ENCODE data around the gene CUEDC2.

The CUEDC2 gene

DNA sequence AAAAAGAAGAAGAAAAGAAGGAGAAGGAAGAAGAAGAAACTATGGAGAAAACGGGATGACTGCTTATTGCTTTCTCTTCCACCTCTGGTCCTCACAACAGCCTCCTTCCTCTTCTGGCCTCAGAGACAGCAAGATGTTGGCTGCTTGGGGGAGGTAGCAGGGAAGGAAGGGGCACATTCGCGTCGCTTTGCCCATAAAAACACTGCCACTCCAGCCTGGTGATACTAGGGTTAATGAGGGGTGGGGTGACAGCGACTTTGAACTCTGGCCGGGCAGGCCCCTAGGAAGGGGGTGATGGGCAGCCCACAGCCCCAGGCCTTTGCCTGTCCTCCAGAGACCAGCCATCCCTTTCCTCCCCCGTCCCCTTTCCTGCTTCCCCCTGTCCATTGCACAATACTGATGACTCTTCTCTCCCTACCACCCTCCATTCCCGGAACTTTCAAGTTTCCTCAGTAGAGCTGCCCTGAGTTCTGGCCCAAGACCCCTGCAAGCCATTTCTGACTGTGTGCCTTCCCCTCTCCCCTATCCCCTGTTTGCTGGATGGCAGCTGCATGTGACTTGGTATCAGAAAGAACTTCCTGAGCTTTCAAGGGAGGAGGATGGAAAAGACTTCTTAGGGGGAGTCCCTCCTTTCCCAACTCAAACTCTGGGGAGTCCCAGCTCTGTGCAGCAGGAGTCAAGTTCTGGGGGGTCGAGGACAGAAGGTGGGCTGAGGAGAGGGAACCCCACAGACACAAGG lies 2.2 kb upstream of the CUEDC2 start:
- TF ChIP-seq, protein P1, sequence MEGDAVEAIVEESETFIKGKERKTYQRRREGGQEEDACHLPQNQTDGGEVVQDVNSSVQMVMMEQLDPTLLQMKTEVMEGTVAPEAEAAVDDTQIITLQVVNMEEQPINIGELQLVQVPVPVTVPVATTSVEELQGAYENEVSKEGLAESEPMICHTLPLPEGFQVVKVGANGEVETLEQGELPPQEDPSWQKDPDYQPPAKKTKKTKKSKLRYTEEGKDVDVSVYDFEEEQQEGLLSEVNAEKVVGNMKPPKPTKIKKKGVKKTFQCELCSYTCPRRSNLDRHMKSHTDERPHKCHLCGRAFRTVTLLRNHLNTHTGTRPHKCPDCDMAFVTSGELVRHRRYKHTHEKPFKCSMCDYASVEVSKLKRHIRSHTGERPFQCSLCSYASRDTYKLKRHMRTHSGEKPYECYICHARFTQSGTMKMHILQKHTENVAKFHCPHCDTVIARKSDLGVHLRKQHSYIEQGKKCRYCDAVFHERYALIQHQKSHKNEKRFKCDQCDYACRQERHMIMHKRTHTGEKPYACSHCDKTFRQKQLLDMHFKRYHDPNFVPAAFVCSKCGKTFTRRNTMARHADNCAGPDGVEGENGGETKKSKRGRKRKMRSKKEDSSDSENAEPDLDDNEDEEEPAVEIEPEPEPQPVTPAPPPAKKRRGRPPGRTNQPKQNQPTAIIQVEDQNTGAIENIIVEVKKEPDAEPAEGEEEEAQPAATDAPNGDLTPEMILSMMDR (IDR thresholded peaks at IDR 0.05; ENCODE audit: low read depth, low read length): no peak
- DNase-seq (ENCODE audit: low read depth in 2 of 2): peak; percentile 65 to 85
- no peak overlapping the region for H3K4me3 ChIP-seq (replicated peaks in 1 of 2; ENCODE audit: low read depth in 2 of 2, low read length in 2 of 2)

DNA sequence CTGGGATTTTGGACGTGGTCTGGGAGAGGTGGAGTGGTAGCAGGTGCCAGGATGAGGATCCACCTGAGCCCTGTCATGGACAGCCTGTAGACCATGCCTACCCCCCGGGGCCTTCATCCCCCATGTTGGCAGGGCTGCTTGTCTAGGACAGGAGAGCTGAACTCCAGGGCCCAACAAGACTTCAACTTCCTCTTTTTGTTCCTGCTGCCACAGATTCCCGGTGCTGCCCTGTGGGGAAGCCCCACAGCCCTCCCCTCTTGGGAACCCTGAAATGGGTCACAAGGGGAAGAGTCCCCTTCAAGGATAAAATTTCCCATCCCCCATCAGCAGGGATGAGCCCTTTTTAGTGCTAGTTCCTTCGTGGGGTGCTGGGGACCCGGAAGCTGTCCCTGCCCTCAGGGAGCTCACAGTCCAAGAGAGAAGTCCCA lies 1.3 kb upstream of the CUEDC2 start:
- no peak overlapping the region for H3K4me3 ChIP-seq (replicated peaks in 1 of 2; ENCODE audit: low read depth in 2 of 2, low read length in 2 of 2)
- DNase-seq (ENCODE audit: low read depth in 2 of 2): no peak
- TF ChIP-seq, protein P1 (IDR thresholded peaks at IDR 0.05; ENCODE audit: low read depth, low read length): no peak

DNA sequence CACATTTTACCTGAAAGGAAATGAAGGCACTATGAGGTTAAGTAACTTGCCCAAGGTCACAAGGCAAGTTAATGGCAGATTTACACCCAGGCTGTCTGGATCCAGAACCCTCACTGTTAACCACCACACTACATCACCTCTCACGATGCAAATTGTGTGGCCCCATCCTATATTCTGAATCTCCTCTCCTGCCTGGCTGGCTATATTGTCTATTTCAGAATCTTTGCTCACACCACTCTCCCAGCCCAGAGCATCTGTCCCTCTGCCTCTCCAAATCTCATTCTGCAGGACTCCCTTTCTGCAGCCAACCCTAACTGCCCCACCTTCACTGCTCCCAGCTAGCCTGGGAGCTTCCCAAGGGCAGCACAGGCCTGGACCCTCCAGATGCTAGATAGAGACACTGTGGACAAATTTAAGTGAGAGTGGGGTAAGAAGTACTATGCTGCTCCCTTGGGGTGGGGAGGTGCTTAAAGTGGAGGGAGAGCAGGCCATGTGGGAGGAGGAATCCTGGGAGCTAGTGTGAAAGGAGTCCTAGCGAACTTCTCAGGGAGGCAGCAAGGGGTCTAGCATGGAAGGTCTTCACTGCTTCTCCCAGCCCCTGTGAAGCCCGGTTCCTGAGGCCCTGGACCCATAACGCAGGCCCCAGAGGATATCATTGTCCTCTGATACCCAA lies 786 bp downstream of the CUEDC2 start:
- DNase-seq (ENCODE audit: low read depth in 2 of 2): peak; percentile 58 to 59
- peak overlapping the region; percentile 87 to 94 for H3K4me3 ChIP-seq (replicated peaks in 1 of 2; ENCODE audit: low read depth in 2 of 2, low read length in 2 of 2)
- TF ChIP-seq, protein P1 (IDR thresholded peaks at IDR 0.05; ENCODE audit: low read depth, low read length): no peak

DNA sequence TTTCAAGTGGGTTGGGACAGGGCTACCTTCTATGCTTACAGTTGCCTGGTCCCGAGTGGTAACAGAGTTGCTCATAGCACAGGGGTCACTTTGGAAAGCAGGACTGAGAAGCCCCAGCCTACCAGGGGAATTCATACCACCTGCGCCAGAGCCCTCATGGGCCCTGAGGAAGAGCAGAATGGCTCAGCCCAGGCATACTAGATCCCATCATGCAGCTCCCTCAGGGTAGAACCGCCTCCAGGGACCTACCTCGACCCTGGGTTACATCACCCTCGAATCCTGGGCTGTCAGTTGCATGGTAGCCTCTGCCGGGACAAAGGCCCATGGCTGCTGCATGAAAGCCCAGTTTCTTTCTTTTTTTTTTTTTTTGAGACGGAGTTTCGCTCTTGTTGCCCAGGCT lies 2.9 kb downstream of the CUEDC2 start:
- TF ChIP-seq, protein P1 (IDR thresholded peaks at IDR 0.05; ENCODE audit: low read depth, low read length): no peak
- no peak for DNase-seq (ENCODE audit: low read depth in 2 of 2)
- H3K4me3 ChIP-seq (replicated peaks in 1 of 2; ENCODE audit: low read depth in 2 of 2, low read length in 2 of 2): no peak overlapping the region

DNA sequence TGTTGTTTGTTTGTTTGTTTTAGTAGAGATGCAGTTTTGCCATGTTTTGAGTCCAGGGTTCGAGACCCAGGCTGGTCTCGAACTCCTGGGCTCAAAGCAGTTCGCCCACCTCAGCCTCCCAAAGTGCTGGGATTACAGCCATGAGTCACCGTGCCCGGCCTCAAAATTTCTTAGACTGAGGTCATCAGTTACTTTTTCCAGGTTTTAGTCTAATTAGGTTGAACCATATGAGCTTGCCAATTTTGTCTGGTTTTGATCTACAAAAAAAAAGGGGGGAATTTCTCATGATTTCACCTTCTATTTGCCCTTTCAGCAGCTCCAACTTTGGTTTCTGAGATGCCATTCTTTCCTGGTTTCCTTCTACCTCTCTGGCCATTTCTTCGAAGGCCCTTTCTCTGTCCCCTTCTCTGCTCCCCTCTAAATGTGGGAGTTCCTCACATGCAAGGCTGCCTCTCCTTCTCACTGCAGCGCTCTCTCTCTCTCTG lies 5.5 kb downstream of the CUEDC2 start:
- TF ChIP-seq, protein P1 (IDR thresholded peaks at IDR 0.05; ENCODE audit: low read depth, low read length): no peak
- H3K4me3 ChIP-seq (replicated peaks in 1 of 2; ENCODE audit: low read depth in 2 of 2, low read length in 2 of 2): no peak overlapping the region
- no peak for DNase-seq (ENCODE audit: low read depth in 2 of 2)

DNA sequence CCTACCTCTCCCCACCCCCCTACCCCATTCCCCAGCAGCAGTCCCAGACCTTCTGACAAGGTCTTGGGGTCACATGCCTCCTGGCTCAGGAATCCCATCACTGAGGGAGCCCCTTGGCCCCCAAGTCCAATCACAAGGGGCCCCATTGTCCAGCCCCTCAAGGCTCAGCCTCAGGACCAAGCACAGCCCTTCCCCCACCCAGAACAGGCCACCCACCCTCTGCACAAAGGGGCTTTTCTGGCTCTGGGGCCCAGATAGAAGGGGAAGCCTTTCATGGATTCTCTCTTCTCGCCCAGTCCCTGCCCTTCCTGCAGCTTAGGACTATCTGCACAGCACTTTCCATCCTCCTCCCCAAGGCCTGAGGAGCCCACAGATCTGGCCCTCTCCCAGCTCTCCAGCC lies 6.9 kb downstream of the CUEDC2 start:
- TF ChIP-seq, protein P1 (IDR thresholded peaks at IDR 0.05; ENCODE audit: low read depth, low read length): no peak
- DNase-seq (ENCODE audit: low read depth in 2 of 2): no peak
- no peak overlapping the region for H3K4me3 ChIP-seq (replicated peaks in 1 of 2; ENCODE audit: low read depth in 2 of 2, low read length in 2 of 2)

Measured in cardiac fibroblast (primary cell).